PC-9 (cell line): ENCODE data around the gene HLA-A.

Experiments used
- CTCF ChIP-seq: fragments of 200-600 bp; sonication (generic); conservative IDR thresholded peaks from 2 replicates; pipeline ENCODE4 v1.6.1; 2017; ENCODE audit warnings: mixed run types, antibody characterized with exemption, mild to moderate bottlenecking, moderate library complexity
- EZH2 ChIP-seq: fragments of 200-600 bp; sonication (generic); IDR thresholded peaks from 2 replicates; pipeline ENCODE4 v1.8.0; 2017; ENCODE audit warnings: antibody characterized with exemption, low read depth

- TF ChIP-seq CTCF (no peak), EZH2 (no peak)
These were observed 43.1 kb upstream of the HLA-A start for GRCh38 chr6:29899281-29899680.
